GM23248 (cell line): ENCODE results near the gene RPAP3. TPM values are rescaled to one million over a fixed set of nuclear protein-coding genes. Genes with fewer than 3 reads are reported as not detected.
"Not testable (repeated sequence)": the region's sequence is repeated elsewhere in the genome, so short reads cannot be mapped to it uniquely, and the experiment has no call there.

Experiments
- DNase-seq: peaks from one replicate; pipeline ENCODE4 v3.0.0-alpha.2; 2015
- H2AFZ ChIP-seq: fragments of 200-600 bp; sonication (generic); 2 replicates; pipeline ENCODE4 v1.6.1; 2016; ENCODE audit warnings: antibody characterized with exemption
- H3F3A ChIP-seq: fragments of 200-600 bp; sonication (generic); 2 replicates; pipeline ENCODE4 v1.6.1; 2016; ENCODE audit warnings: mild to moderate bottlenecking, antibody characterized with exemption, mixed run types; ENCODE audit not compliant: insufficient read depth
- H3K27ac ChIP-seq: fragments of 200-600 bp; sonication (generic); 2 replicates; pipeline ENCODE4 v1.5.1; 2016; ENCODE audit warnings: mild to moderate bottlenecking
- H3K27me3 ChIP-seq: fragments of 200-600 bp; sonication (generic); replicated peaks from 2 replicates; pipeline ENCODE4 v1.6.1; 2016; ENCODE audit warnings: mild to moderate bottlenecking; ENCODE audit not compliant: insufficient read depth
- H3K36me3 ChIP-seq: fragments of 200-600 bp; sonication (generic); 2 replicates; pipeline ENCODE4 v1.6.1; 2016; ENCODE audit warnings: low read depth, mild to moderate bottlenecking
- H3K4me1 ChIP-seq: fragments of 200-600 bp; sonication (generic); 2 replicates; pipeline ENCODE4 v1.6.1; 2016; ENCODE audit warnings: mild to moderate bottlenecking; ENCODE audit not compliant: insufficient read depth
- H3K4me2 ChIP-seq: fragments of 200-600 bp; sonication (generic); one replicate; pipeline ENCODE4 v1.6.1; 2016; ENCODE audit warnings: mild to moderate bottlenecking; ENCODE audit not compliant: unreplicated experiment
- H3K4me3 ChIP-seq: fragments of 200-600 bp; sonication (generic); 2 replicates; pipeline ENCODE4 v1.5.1; 2016; ENCODE audit warnings: mild to moderate bottlenecking
- H3K79me2 ChIP-seq: fragments of 200-600 bp; sonication (generic); 2 replicates; pipeline ENCODE4 v1.6.1; 2016; ENCODE audit warnings: mild to moderate bottlenecking; ENCODE audit not compliant: insufficient read depth
- H3K9ac ChIP-seq: fragments of 200-600 bp; sonication (generic); 2 replicates; pipeline ENCODE4 v1.6.1; 2016; ENCODE audit warnings: mild to moderate bottlenecking
- H3K9me2 ChIP-seq: fragments of 200-600 bp; sonication (generic); 2 replicates; pipeline ENCODE4 v1.6.1; 2016; ENCODE audit warnings: mixed run types, mild to moderate bottlenecking, moderate library complexity; ENCODE audit not compliant: insufficient read depth
- H3K9me3 ChIP-seq: fragments of 200-600 bp; sonication (generic); one replicate; pipeline ENCODE4 v1.6.1; 2017; ENCODE audit warnings: low read depth
- H4K20me1 ChIP-seq: fragments of 200-600 bp; sonication (generic); 2 replicates; pipeline ENCODE4 v1.6.0; 2016; ENCODE audit not compliant: insufficient read depth
- EZH2 ChIP-seq: fragments of 200-600 bp; sonication (generic); IDR thresholded peaks from 2 replicates; pipeline ENCODE4 v1.6.1; 2018; ENCODE audit warnings: antibody characterized with exemption, mild to moderate bottlenecking; ENCODE audit not compliant: insufficient read depth, poor library complexity, severe bottlenecking
- EZH2phosphoT487 ChIP-seq: fragments of 200-600 bp; sonication (generic); IDR thresholded peaks from 2 replicates; pipeline ENCODE4 v1.6.1; 2018; ENCODE audit warnings: antibody characterized with exemption, moderate library complexity, mild to moderate bottlenecking, low read depth; ENCODE audit not compliant: insufficient read depth
- WGBS, 2 experiments: methylation state at CpG; one replicate each; pipeline ENCODE4 v1.1.6; 2015 to 2017; ENCODE audit warnings: low lambda C conversion rate in 2 of 2, low coverage in 1 of 2; ENCODE audit errors: missing lambda C conversion rate in 2 of 2; 5-methylcytosine and 5-hydroxymethylcytosine counted together
- in situ Hi-C: fragments of 300-500 bp; cut with MboI; formaldehyde crosslinking; loops from 2 replicates; pipeline ENCODE4 v1.15.0; 2020
- polyA plus RNA-seq: library from polyadenylated mRNA; unstranded; fragments of >200 nt; fragmentation: Nextera tagmentation; extraction: Ambion mirVana; gene quantifications from 2 replicates; pipeline ENCODE4 v1.2.1, GENCODE V29; 2016
- total RNA-seq: library from RNA; depleted of rRNA; stranded (reverse); fragments of >200 nt; shearing (Covaris generic); gene quantifications from 2 replicates; pipeline ENCODE4 v1.2.3, GENCODE V29; 2014

The RPAP3 gene
- total and polyA plus RNA-seq, 2 experiments from 2014 or later, result 16.2 to 27.8 TPM

DNA sequence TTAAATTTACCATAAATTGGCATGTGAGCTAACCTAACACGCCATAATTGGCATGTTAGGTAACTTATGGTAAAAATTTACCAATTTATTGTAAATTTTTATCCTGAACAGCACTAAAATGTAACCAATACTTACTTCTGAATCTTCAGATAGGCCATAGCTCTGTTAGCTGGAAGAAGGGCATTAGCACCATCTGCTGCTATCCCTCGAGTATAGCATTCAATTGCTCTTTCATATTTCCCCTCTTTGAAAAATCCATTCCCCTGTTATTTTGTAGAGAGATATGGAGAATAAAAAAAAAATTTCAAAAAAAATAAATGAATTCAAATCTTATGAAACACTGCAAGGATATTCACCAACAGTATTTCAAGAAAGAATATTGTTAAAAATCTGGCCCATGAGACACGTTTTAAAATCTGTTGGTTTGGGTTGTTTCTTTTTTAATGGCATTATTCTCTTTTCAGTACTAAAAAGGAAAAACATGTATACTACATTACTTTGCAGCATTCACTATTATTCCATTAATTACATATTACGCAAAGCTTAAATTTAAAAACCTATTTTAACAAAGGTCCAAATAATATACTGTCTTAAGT lies 19.1 kb downstream of the RPAP3 start:
- no peak overlapping the region for H3K9ac ChIP-seq
- H3K4me1 ChIP-seq, result no peaks in the 10 kb centered on the region
- no peak overlapping the region for H3K4me3 ChIP-seq
- no peak overlapping the region for H2AFZ ChIP-seq
- TF ChIP-seq EZH2phosphoT487 (no peak), EZH2 (no peak)
- 0 out of 2 replicates have a peak, but pooled peaks cover 6% of the 10 kb centered on the region for H3K36me3 ChIP-seq
- in situ Hi-C loops, result no loop called here
- H4K20me1 ChIP-seq, result no peaks in the 10 kb centered on the region
- no peaks in the 10 kb centered on the region for H3K9me3 ChIP-seq
- WGBS, 2 experiments, result 64 to 68% methylated on average over 4 of the region's 4 CpGs
- no peak overlapping the region for H3K4me2 ChIP-seq
- peak; percentile 73 for DNase-seq
- no peaks in the 10 kb centered on the region for H3F3A ChIP-seq
- no peak overlapping the region for H3K27ac ChIP-seq
- no peaks in the 10 kb centered on the region for H3K79me2 ChIP-seq
- no peaks in the 10 kb centered on the region for H3K27me3 ChIP-seq
- no peaks in the 10 kb centered on the region for H3K9me2 ChIP-seq

DNA sequence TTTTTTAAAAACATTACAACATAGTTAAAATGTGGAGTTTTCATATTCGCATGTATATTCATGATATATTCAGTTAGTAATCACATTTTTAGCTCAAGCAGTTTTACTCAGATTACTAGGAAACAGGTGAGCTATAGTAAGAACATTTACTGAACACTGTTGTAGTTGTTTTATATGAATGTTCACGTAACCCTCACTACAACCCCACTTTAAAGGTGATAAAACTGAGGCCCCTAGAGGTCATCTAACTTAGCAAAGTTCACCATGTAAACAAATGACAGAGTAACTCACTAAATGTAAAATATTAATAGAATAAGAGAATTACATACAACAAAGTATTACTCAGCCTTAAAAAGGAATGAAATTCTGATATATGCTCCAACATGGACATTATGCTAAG lies 26.0 kb downstream of the RPAP3 start:
- Histone ChIP-seq H3K9me2 (no peaks in the 10 kb centered on the region), H2AFZ (no peak overlapping the region), H3K27me3 (no peaks in the 10 kb centered on the region), H3K9me3 (no peaks in the 10 kb centered on the region), H4K20me1 (no peaks in the 10 kb centered on the region), H3K36me3 (peaks cover 8% of the 10 kb centered on the region; the same call in 1 of the 2 replicates), H3F3A (no peaks in the 10 kb centered on the region), H3K4me1 (no peaks in the 10 kb centered on the region), H3K4me2 (no peak overlapping the region), H3K9ac (no peak overlapping the region), H3K27ac (no peak overlapping the region), H3K79me2 (no peaks in the 10 kb centered on the region), H3K4me3 (no peak overlapping the region)
- TF ChIP-seq EZH2, result no peak
- no peak for TF ChIP-seq EZH2phosphoT487
- 99 to 100% methylated on average over 2 of the region's 2 CpGs for WGBS, 2 experiments
- DNase-seq, result no peak
- in situ Hi-C loops, result no loop called here

- 98 to 99% methylated on average over 2 of the region's 2 CpGs for WGBS, 2 experiments
- DNase-seq, result no peak
- H3K27ac ChIP-seq, result no peak overlapping the region
- in situ Hi-C loops, result no loop called here
- no peaks in the 10 kb centered on the region for H4K20me1 ChIP-seq
- no peaks in the 10 kb centered on the region for H3K9me3 ChIP-seq
- no peaks in the 10 kb centered on the region for H3F3A ChIP-seq
- no peaks in the 10 kb centered on the region for H3K4me1 ChIP-seq
- no peak overlapping the region for H3K4me2 ChIP-seq
- H2AFZ ChIP-seq, result no peak overlapping the region
- peaks cover 33% of the 10 kb centered on the region for H3K36me3 ChIP-seq
- no peak overlapping the region for H3K4me3 ChIP-seq
- no peaks in the 10 kb centered on the region for H3K9me2 ChIP-seq
- H3K9ac ChIP-seq, result no peak overlapping the region
- no peaks in the 10 kb centered on the region for H3K79me2 ChIP-seq
- no peaks in the 10 kb centered on the region for H3K27me3 ChIP-seq
- no peak for TF ChIP-seq EZH2phosphoT487
- TF ChIP-seq EZH2, result no peak
Observed at GRCh38 chr12:47672068-47672467, 33.8 kb downstream of the RPAP3 start.

DNA sequence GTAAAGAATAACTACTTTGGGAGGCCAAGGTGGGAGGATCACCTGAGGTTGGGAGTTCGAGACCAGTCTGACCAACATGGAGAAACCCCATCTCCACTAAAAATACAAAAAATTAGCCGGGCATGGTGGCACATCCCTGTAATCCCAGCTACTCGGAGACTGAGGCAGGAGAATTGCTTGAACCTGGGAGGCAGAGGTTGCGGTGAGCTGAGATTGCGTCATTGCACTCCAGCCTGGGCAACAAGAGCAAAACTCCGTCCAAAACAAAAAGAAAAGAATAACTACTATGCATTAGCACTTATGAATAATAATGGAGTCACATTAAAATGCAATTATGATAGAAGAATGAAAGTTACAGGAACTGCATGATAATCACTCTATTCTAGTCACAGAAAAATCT lies 37.9 kb downstream of the RPAP3 start:
- not testable (repeated sequence) for H4K20me1 ChIP-seq, H3K4me3 ChIP-seq, H2AFZ ChIP-seq, H3K79me2 ChIP-seq, H3K4me2 ChIP-seq, H3F3A ChIP-seq, H3K27ac ChIP-seq, DNase-seq, H3K9me3 ChIP-seq, H3K4me1 ChIP-seq, H3K9ac ChIP-seq, H3K9me2 ChIP-seq, H3K27me3 ChIP-seq
- peaks cover 38% of the 10 kb centered on the region for H3K36me3 ChIP-seq
- 96 to 98% methylated on average over 6 of the region's 6 CpGs for WGBS, 2 experiments
- in situ Hi-C loops, result loop anchor here (10.0 kb wide), 1 partner anchor 633 kb away; no protein-coding TSS in a partner anchor
